SK-N-SH treated with all-trans-retinoic acid at 6 μM for 48 hours (cell line): ENCODE measurements around the gene LRCH4.

Experiments
- ATAC-seq: fragments of 200-7000 bp; cut with Tn5 transposase; 3 replicates; pipeline ENCODE4 v1.9.1; 2020; ENCODE audit warnings: mild to moderate bottlenecking, moderate library complexity
- ARNTL ChIP-seq: fragments of 450-650 bp; formaldehyde crosslinking; IDR thresholded peaks from 2 replicates; pipeline ENCODE4 v1.5.0; 2020; ENCODE audit warnings: low read depth, mild to moderate bottlenecking, moderate library complexity, borderline replicate concordance
- BACH2 ChIP-seq: fragments of 250-450 bp; sonication (Bioruptor Pico); IDR thresholded peaks from 2 replicates; pipeline ENCODE4 v1.9.0; 2021; ENCODE audit warnings: mild to moderate bottlenecking, borderline replicate concordance
- CREB5 ChIP-seq: fragments of 250-450 bp; sonication (Bioruptor Pico); IDR thresholded peaks from 2 replicates; pipeline ENCODE4 v1.5.1; 2020; ENCODE audit warnings: low read depth, mild to moderate bottlenecking, moderate library complexity
- CSDC2 ChIP-seq: fragments of 250-450 bp; sonication (Bioruptor Pico); IDR thresholded peaks from 2 replicates; pipeline ENCODE4 v1.5.0; 2020; ENCODE audit warnings: mild to moderate bottlenecking, moderate library complexity
- ESRRG ChIP-seq: fragments of 250-450 bp; sonication (Bioruptor Pico); IDR thresholded peaks from 2 replicates; pipeline ENCODE4 v1.6.1; 2021; ENCODE audit warnings: mild to moderate bottlenecking
- GLIS3 ChIP-seq: fragments of 250-450 bp; sonication (Bioruptor Pico); IDR thresholded peaks from 2 replicates; pipeline ENCODE4 v1.5.0; 2020; ENCODE audit warnings: mild to moderate bottlenecking, moderate library complexity
- ISL1 ChIP-seq: fragments of 250-450 bp; sonication (Bioruptor Pico); IDR thresholded peaks from 2 replicates; pipeline ENCODE4 v2.1.2; 2022; ENCODE audit warnings: mild to moderate bottlenecking, moderate library complexity
- OSR1 ChIP-seq: fragments of 250-450 bp; sonication (Bioruptor Pico); IDR thresholded peaks from 2 replicates; pipeline ENCODE4 v1.8.0; 2022; ENCODE audit warnings: moderate library complexity, mild to moderate bottlenecking, inconsistent platforms
- PATZ1 ChIP-seq: fragments of 250-450 bp; sonication (Bioruptor Pico); IDR thresholded peaks from 2 replicates; pipeline ENCODE4 v1.8.0; 2020; ENCODE audit warnings: mild to moderate bottlenecking, moderate library complexity, borderline replicate concordance
- POU6F1 ChIP-seq: fragments of 250-450 bp; sonication (Bioruptor Pico); IDR thresholded peaks from 2 replicates; pipeline ENCODE4 v1.8.0; 2021; ENCODE audit warnings: low read depth, mild to moderate bottlenecking, moderate library complexity, borderline replicate concordance
- PPARA ChIP-seq: fragments of 250-450 bp; sonication (Bioruptor Pico); IDR thresholded peaks from 2 replicates; pipeline ENCODE4 v1.5.0; 2020; ENCODE audit warnings: mild to moderate bottlenecking, borderline replicate concordance
- RARB ChIP-seq: fragments of 250-450 bp; sonication (Bioruptor Pico); IDR thresholded peaks from 2 replicates; pipeline ENCODE4 v1.8.0; 2021; ENCODE audit warnings: mild to moderate bottlenecking, moderate library complexity
- SNAI2 ChIP-seq: fragments of 250-450 bp; sonication (Bioruptor Pico); IDR thresholded peaks from 2 replicates; pipeline ENCODE4 v1.5.0; 2020; ENCODE audit warnings: mild to moderate bottlenecking, moderate library complexity
- TOX ChIP-seq: fragments of 250-450 bp; sonication (Bioruptor Pico); IDR thresholded peaks from 2 replicates; pipeline ENCODE4 v1.8.0; 2021; ENCODE audit warnings: mild to moderate bottlenecking, moderate library complexity, borderline replicate concordance
- TSHZ2 ChIP-seq: fragments of 250-450 bp; sonication (Bioruptor Pico); IDR thresholded peaks from 2 replicates; pipeline ENCODE4 v1.5.0; 2020; ENCODE audit warnings: mild to moderate bottlenecking, moderate library complexity
- ZC3H10 ChIP-seq: fragments of 250-450 bp; sonication (Bioruptor Pico); IDR thresholded peaks from 2 replicates; pipeline ENCODE4 v1.5.1; 2021; ENCODE audit warnings: mild to moderate bottlenecking, moderate library complexity
- ZFP3 ChIP-seq: fragments of 250-450 bp; sonication (Bioruptor Pico); IDR thresholded peaks from 2 replicates; pipeline ENCODE4 v1.5.0; 2020; ENCODE audit warnings: mild to moderate bottlenecking, moderate library complexity
- ZFP30 ChIP-seq: fragments of 450-650 bp; formaldehyde crosslinking; IDR thresholded peaks from 2 replicates; pipeline ENCODE4 v1.5.0; 2022; ENCODE audit warnings: mild to moderate bottlenecking, moderate library complexity
- ZNF565 ChIP-seq: fragments of 450-650 bp; formaldehyde crosslinking; conservative IDR thresholded peaks from 2 replicates; pipeline ENCODE4 v1.5.0; 2020; ENCODE audit warnings: low read depth, mild to moderate bottlenecking, moderate library complexity
- ZNF70 ChIP-seq: fragments of 450-650 bp; formaldehyde crosslinking; IDR thresholded peaks from 2 replicates; pipeline ENCODE4 v1.5.0; 2020; ENCODE audit warnings: mild to moderate bottlenecking, moderate library complexity

The LRCH4 gene

GRCh38 chr7:100613412-100614175 is 27.7 kb upstream of the LRCH4 start:
- ATAC-seq, result no peak
- TF ChIP-seq TOX (CRISPR knock-in tag) (no peak), ESRRG (CRISPR knock-in tag) (no peak), ZFP3 (CRISPR knock-in tag) (no peak), ARNTL (CRISPR knock-in tag) (no peak), OSR1 (no peak), PPARA (CRISPR knock-in tag) (no peak), ZNF565 (CRISPR knock-in tag) (no peak), CREB5 (no peak), ZFP30 (no peak), ZC3H10 (CRISPR knock-in tag) (no peak), CSDC2 (CRISPR knock-in tag) (no peak), TSHZ2 (CRISPR knock-in tag) (no peak), GLIS3 (CRISPR knock-in tag) (no peak), POU6F1 (CRISPR knock-in tag) (no peak), PATZ1 (no peak), ZNF70 (CRISPR knock-in tag) (no peak), ISL1 (CRISPR knock-in tag) (no peak)

- no peak for TF ChIP-seq RARB (CRISPR knock-in tag)
- TF ChIP-seq SNAI2 (CRISPR knock-in tag), result no peak
- TF ChIP-seq BACH2, result no peak
- TF ChIP-seq OSR1, result no peak
- TF ChIP-seq, all 23 proteins: peak for 0
- peak; percentile 25 for ATAC-seq
Measured at GRCh38 chr7:100612730-100613390, 26.9 kb upstream of the LRCH4 start.

GRCh38 chr7:100611983-100612729 is 26.2 kb upstream of the LRCH4 start, which contains the start of gene MOSPD3:
MOSPD3 (plus strand) TSS chr7:100612540; CDS start chr7:100612792, 252 bp downstream.
- ATAC-seq, result peak; percentile 96
- no peak for TF ChIP-seq ISL1 (CRISPR knock-in tag)
- TF ChIP-seq ZC3H10 (CRISPR knock-in tag), result no peak

- no peak for ATAC-seq
- no peak for TF ChIP-seq TOX (CRISPR knock-in tag)
- TF ChIP-seq ZC3H10 (CRISPR knock-in tag), result no peak
- no peak for TF ChIP-seq SNAI2 (CRISPR knock-in tag)
- TF ChIP-seq TSHZ2 (CRISPR knock-in tag), result no peak
- no peak for TF ChIP-seq ARNTL (CRISPR knock-in tag)
- no peak for TF ChIP-seq ESRRG (CRISPR knock-in tag)
- TF ChIP-seq PATZ1, result no peak
- TF ChIP-seq ZFP30, result no peak
- TF ChIP-seq OSR1, result no peak
Measured at GRCh38 chr7:100609958-100610357, 24.0 kb upstream of the LRCH4 start.
